Esophagus muscularis mucosa (tissue), 4 donors: Measurements from ENCODE around the gene PEX7. TPM values are rescaled to one million over a fixed set of nuclear protein-coding genes. Genes with fewer than 3 reads are reported as not detected.
A peak's percentile ranks its signal among the peaks of the same experiment; 100 is the strongest.
"Not testable (repeated sequence)": the region's sequence is repeated elsewhere in the genome, so short reads cannot be mapped to it uniquely, and the experiment has no call there.

Experiments used
- DNase-seq: peaks from one replicate; pipeline ENCODE4 v3.0.0-alpha.2; 2017; ENCODE audit errors: extremely low spot score
- H3K27ac ChIP-seq, 4 donors: fragments of 200-600 bp; sonication (generic); replicated peaks in 1 of 4; 1 replicate in 3 of 4; 2 replicates in 1 of 4; pipeline ENCODE4 v1.5.1; 2016 to 2019; ENCODE audit warnings: mild to moderate bottlenecking in 1 of 4
- H3K27me3 ChIP-seq, 4 donors: fragments of 200-600 bp; sonication (generic); one replicate each; pipeline versions ENCODE4 v1.5.1 to v1.6.0; 2016 to 2019
- H3K36me3 ChIP-seq, 4 donors: fragments of 200-600 bp; sonication (generic); one replicate each; pipeline ENCODE4 v1.5.1; 2016 to 2019
- H3K4me1 ChIP-seq, 4 donors: fragments of 200-600 bp; sonication (generic); one replicate each; pipeline ENCODE4 v1.5.1; 2016 to 2019
- H3K4me3 ChIP-seq, 4 donors: fragments of 200-600 bp; sonication (generic); 1 replicate in 2 of 4; 2 replicates in 2 of 4; pipeline ENCODE4 v1.5.1; 2016 to 2019; ENCODE audit warnings: mild to moderate bottlenecking in 4 of 4, moderate library complexity in 1 of 4
- H3K9me3 ChIP-seq, 4 donors: fragments of 200-600 bp; sonication (generic); 1 replicate in 3 of 4; 2 replicates in 1 of 4; pipeline ENCODE4 v1.5.1; 2016 to 2019
- EP300 ChIP-seq: sonication (generic); formaldehyde crosslinking; IDR thresholded peaks from one replicate; pipeline ENCODE4 v1.6.1; 2017; ENCODE audit warnings: antibody characterized with exemption
- POLR2A ChIP-seq: fragments of 450-650 bp; IDR thresholded peaks from one replicate; pipeline ENCODE4 v1.6.1; 2017; ENCODE audit warnings: antibody characterized with exemption, moderate library complexity, mild to moderate bottlenecking, low read depth
- POLR2AphosphoS5 ChIP-seq, 2 donors: sonication (generic); formaldehyde crosslinking; IDR thresholded peaks; one replicate each; pipeline ENCODE4 v1.6.1; 2017; ENCODE audit warnings: antibody characterized with exemption in 2 of 2
- WGBS: methylation state at CpG from one replicate; pipeline ENCODE4 v1.1.5; 2018; 5-methylcytosine and 5-hydroxymethylcytosine counted together
- intact Hi-C: fragments of 100-400 bp; cut with DNase I; formaldehyde crosslinking; loops from one replicate; pipeline ENCODE4 v1.15.1; 2023
- total RNA-seq, 4 donors: library from RNA; depleted of rRNA; stranded (reverse); fragments of >200 nt; gene quantifications; one replicate each; pipeline versions ENCODE4 v1.1.0 to v1.2.1, GENCODE V29; 2016
- TF ChIP-seq, protein P1 (sequence below), 3 experiments: fragments of 200-600 bp in 2 of 3; fragments of 450-650 bp in 1 of 3; sonication (generic) in 2 of 3; IDR thresholded peaks; one replicate each; pipeline ENCODE4 v1.5.1; 2017 to 2019; ENCODE audit warnings: antibody characterized with exemption in 3 of 3, mild to moderate bottlenecking in 2 of 3, moderate library complexity in 1 of 3

PEX7 gene
- total RNA-seq, 4 donors from 2014 or later: 4.1 to 9.5 (median 5.6) TPM

GRCh38 chr6:136930528-136930927 is 108.1 kb downstream of the PEX7 start:
- Histone ChIP-seq H3K36me3 (no peaks in the 10 kb centered on the region), H3K4me1 (peaks cover 0 to 4% (median 0%) of the 10 kb centered on the region in 4 donors), H3K4me3 (no peak overlapping the region), H3K27me3 (no peaks in the 10 kb centered on the region), H3K27ac (no peak overlapping the region), H3K9me3 (no peaks in the 10 kb centered on the region)
- TF ChIP-seq POLR2A: no peak
- TF ChIP-seq, protein P1, sequence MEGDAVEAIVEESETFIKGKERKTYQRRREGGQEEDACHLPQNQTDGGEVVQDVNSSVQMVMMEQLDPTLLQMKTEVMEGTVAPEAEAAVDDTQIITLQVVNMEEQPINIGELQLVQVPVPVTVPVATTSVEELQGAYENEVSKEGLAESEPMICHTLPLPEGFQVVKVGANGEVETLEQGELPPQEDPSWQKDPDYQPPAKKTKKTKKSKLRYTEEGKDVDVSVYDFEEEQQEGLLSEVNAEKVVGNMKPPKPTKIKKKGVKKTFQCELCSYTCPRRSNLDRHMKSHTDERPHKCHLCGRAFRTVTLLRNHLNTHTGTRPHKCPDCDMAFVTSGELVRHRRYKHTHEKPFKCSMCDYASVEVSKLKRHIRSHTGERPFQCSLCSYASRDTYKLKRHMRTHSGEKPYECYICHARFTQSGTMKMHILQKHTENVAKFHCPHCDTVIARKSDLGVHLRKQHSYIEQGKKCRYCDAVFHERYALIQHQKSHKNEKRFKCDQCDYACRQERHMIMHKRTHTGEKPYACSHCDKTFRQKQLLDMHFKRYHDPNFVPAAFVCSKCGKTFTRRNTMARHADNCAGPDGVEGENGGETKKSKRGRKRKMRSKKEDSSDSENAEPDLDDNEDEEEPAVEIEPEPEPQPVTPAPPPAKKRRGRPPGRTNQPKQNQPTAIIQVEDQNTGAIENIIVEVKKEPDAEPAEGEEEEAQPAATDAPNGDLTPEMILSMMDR (IDR thresholded peaks at IDR 0.05): no peak
- no peak for TF ChIP-seq EP300
- no peak for TF ChIP-seq POLR2AphosphoS5 (IDR thresholded peaks at IDR 0.05)
- DNase-seq: peak; percentile 37
- intact Hi-C loops: no loop called here
- 87% methylated on average over 4 of the region's 4 CpGs for WGBS

DNA sequence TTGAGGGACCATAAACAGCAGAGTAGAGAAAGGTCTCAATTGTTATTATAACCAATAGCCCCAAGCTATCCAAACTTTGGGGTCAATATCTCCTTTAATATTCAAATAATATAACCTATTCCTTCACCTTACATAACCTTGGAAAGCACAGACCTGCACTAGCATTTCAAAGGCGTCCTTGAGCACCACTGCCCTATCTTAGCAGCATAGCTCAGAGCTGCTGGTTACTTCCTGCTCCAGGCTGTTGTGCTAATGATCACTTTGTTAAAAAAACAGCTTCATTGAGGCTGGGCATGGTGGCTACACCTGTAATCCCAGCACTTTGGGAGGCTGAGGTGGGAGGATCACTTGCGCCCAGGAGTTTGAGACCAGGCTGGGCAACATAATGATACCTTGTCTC is 110.2 kb downstream of the PEX7 start:
- TF ChIP-seq POLR2A: no peak
- TF ChIP-seq EP300: no peak
- TF ChIP-seq, protein P1 (IDR thresholded peaks at IDR 0.05): no peak
- no peak for TF ChIP-seq POLR2AphosphoS5 (IDR thresholded peaks at IDR 0.05)
- H3K4me3 ChIP-seq: no peak overlapping the region
- intact Hi-C loops: no loop called here
- no peaks in the 10 kb centered on the region for H3K9me3 ChIP-seq
- no peaks in the 10 kb centered on the region for H3K36me3 ChIP-seq
- no peaks in the 10 kb centered on the region for H3K27me3 ChIP-seq
- no peak for DNase-seq
- WGBS: 91% methylated on average over 2 of the region's 2 CpGs
- H3K27ac ChIP-seq: no peak overlapping the region
- peaks cover 0 to 4% (median 0%) of the 10 kb centered on the region in 4 donors for H3K4me1 ChIP-seq

DNA sequence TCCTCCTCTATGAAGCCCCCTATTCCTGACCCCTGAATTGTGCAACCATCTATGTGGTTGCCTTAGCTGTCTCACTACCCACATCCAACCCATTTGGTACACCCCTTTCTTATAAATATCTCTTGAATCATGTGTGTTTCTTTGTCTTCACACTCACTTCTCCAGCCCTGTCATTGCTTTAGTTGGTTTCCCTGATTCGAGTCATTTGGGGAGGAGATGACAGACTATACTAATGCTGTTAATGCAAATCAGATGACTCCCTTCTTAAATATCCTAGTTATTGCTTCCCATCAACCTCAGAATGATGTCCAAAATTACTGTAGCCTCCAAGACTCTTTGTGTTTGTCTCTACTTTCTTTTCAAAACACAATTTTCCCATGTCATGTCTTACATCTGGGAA is 122.7 kb downstream of the PEX7 start:
- peaks cover 0 to 5% (median 2%) of the 10 kb centered on the region in 4 donors for H3K27me3 ChIP-seq
- intact Hi-C loops: no loop called here
- 71% methylated on average over 1 of the region's 1 CpG for WGBS

GRCh38 chr6:136945711-136946121 is 123.3 kb downstream of the PEX7 start:
- TF ChIP-seq EP300: no peak
- TF ChIP-seq POLR2AphosphoS5 (IDR thresholded peaks at IDR 0.05): no peak
- TF ChIP-seq, protein P1 (IDR thresholded peaks at IDR 0.05): no peak
- no peak for TF ChIP-seq POLR2A
- intact Hi-C loops: no loop called here
- Histone ChIP-seq H3K9me3 (no peaks in the 10 kb centered on the region), H3K27me3 (peaks cover 0 to 5% (median 2%) of the 10 kb centered on the region in 4 donors), H3K36me3 (no peaks in the 10 kb centered on the region), H3K4me1 (no peaks in the 10 kb centered on the region), H3K27ac (no peak overlapping the region), H3K4me3 (no peak overlapping the region)
- 81% methylated on average over 4 of the region's 4 CpGs for WGBS
- DNase-seq: no peak

More for the DNA sequence above, 122.7 kb downstream of the PEX7 start:
- Histone ChIP-seq H3K4me1 (no peaks in the 10 kb centered on the region), H3K27ac (no peak overlapping the region), H3K36me3 (no peaks in the 10 kb centered on the region), H3K4me3 (no peak overlapping the region), H3K9me3 (no peaks in the 10 kb centered on the region)
- no peak for TF ChIP-seq EP300
- DNase-seq: no peak

DNA sequence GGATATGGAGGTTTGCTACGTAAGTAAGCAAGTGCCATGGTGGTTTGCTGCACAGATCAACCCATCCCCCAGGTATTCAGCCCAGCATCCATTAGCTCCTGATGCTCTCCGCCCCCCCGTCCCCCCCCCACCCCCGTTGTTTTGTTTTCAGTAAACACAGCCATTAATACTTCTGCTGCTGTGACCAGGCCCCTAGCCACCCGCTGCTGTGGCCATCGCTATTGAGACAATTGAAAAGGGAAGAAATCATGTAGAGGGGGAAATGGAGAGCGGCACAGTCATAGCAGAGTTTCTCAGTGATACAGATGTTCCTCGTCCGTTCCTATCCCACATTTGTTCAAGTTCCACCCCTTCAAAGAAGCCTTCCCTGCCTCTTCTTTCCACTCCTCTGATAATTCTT is 124.6 kb downstream of the PEX7 start:
- no peaks in the 10 kb centered on the region for H3K36me3 ChIP-seq
- peaks cover 0 to 5% (median 2%) of the 10 kb centered on the region in 4 donors for H3K27me3 ChIP-seq
- 55% methylated on average over 9 of the region's 9 CpGs for WGBS
- TF ChIP-seq POLR2A (no peak), EP300 (no peak), POLR2AphosphoS5 (IDR thresholded peaks at IDR 0.05) (no peak)
- TF ChIP-seq, protein P1 (IDR thresholded peaks at IDR 0.05): no peak
- intact Hi-C loops: no loop called here
- no peaks in the 10 kb centered on the region for H3K4me1 ChIP-seq
- no peak overlapping the region for H3K4me3 ChIP-seq
- no peaks in the 10 kb centered on the region for H3K9me3 ChIP-seq
- DNase-seq: no peak
- no peak overlapping the region for H3K27ac ChIP-seq

DNA sequence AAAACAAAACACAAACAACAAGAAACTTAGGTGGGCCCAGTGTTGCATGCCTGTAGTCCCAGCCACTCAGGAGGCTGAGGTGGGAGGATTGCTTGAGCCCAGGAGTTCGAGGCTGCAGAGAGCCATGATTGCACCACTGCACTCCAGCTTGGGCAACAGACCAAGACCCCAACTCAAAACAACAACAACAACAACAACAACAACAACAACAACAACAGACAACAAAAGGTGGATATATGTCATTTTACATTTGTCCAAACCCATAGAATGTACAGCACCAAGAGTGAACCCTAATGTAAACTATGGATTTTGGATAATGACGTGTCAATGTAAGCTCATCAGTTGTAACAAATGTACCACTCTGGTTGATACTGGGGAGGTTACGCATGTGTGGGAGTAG is 127.6 kb downstream of the PEX7 start:
- H3K4me1 ChIP-seq, DNase-seq, intact Hi-C loops, H3K4me3 ChIP-seq, H3K27me3 ChIP-seq, H3K27ac ChIP-seq, H3K36me3 ChIP-seq, H3K9me3 ChIP-seq: not testable (repeated sequence)
- 98% methylated on average over 3 of the region's 3 CpGs for WGBS
